Measurements from ENCODE around the gene LINC00632.

DNA sequence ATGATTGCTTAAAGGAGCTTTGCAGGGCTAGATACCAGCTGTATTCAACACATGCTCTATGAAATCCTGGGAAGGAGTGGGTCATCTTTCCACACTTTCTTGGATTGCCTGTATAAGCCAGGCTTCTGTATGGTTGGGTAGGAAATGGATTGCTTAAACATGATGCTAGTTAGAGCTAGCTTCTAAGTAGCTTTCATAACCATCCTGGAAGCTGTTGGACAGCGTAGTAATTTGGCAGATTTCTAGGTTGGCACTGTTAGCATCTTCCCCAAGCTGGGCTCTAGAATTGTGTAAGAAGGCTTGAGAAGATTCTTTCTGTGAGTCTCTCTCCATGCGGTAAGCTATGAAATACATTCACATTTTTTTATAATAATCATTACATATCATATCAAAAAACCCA, 127.3 kb downstream of the LINC00632 start:
- TF ChIP-seq, protein P1, sequence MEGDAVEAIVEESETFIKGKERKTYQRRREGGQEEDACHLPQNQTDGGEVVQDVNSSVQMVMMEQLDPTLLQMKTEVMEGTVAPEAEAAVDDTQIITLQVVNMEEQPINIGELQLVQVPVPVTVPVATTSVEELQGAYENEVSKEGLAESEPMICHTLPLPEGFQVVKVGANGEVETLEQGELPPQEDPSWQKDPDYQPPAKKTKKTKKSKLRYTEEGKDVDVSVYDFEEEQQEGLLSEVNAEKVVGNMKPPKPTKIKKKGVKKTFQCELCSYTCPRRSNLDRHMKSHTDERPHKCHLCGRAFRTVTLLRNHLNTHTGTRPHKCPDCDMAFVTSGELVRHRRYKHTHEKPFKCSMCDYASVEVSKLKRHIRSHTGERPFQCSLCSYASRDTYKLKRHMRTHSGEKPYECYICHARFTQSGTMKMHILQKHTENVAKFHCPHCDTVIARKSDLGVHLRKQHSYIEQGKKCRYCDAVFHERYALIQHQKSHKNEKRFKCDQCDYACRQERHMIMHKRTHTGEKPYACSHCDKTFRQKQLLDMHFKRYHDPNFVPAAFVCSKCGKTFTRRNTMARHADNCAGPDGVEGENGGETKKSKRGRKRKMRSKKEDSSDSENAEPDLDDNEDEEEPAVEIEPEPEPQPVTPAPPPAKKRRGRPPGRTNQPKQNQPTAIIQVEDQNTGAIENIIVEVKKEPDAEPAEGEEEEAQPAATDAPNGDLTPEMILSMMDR (IDR thresholded peaks at IDR 0.05; ENCODE audit: low read depth, low read length, poor library complexity, severe bottlenecking) = no peak
- TF ChIP-seq EZH2phosphoT487 (IDR thresholded peaks at IDR 0.05; ENCODE audit: borderline replicate concordance, low read length) = no peak
